NCI-H2081 (cell line): Measurements from ENCODE around the gene MKNK1.
"Not testable (repeated sequence)": the region's sequence is repeated elsewhere in the genome, so short reads cannot be mapped to it uniquely, and the experiment has no call there.

ENCODE experiments used
- DNase-seq, 2 experiments: peaks; one replicate each; lab custom pipeline; 2025; lab: John Stamatoyannopoulos, UW

Gene MKNK1

DNA sequence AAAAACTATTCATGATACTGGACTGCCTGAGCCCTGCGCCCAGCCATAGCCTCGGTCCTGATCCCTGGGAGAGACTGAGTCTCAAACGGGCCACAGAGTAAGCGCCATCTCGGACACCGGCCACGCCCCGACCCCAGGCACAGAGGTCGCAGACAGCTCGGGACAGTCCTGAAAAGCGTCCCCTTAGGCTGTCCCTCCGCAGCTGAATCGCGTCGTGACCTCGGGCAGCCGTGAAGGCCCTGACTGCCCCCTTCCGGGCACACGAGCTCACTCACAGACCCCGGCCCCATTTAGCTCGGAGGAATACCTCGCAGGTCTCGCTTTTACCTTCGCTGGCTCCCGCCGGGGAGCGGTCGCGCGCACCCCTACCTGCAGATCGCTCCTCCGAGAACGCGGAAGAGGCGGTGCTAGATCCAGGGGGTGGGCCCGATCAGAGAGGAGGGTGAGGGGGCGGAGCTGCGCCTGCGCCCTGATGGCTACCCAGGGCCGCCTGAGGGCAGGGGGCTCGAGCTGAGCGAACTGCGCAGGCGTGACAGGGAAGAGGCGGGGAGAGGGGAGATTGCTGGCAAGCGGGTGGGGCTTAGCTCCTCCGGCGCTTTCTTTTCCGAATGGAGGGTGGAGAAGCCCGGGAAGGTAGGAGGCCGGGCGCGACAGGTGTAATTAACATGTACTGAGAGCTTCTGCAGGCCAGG, at the start of gene MKNK1:
Gene MKNK1, minus strand, starts transcription at position 411 of the 692 bp plus-strand sequence. CDS start 20,941 bp downstream, outside the sequence.
- peak; percentile 94 to 97 for DNase-seq

DNA sequence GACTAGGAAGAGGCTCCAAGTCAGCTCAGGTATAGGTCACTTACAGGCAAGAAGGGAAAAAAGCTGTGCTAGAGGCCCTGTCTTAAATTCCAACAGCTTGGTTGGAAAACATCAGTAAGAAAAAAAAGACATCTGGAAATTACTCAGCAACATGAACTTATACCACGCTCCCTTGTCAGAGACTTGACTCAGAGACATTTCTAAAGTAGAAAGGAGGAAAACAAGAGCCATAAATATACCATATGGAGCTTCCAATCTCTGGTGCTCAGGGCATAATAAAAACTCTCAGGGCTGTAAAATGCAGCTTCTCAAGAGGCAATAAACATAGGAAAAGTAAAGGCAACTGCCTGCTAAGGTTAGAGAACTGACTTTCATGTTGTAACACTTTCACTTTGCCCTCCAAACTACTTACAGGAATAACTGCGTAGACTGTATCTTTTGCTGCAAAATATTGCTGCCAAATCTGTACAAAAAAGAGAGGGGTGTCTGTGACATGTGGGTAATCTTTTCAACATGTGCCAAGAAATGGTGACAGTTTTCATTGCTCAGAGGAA, 49.4 kb upstream of the MKNK1 start:
- no peak for DNase-seq

DNA sequence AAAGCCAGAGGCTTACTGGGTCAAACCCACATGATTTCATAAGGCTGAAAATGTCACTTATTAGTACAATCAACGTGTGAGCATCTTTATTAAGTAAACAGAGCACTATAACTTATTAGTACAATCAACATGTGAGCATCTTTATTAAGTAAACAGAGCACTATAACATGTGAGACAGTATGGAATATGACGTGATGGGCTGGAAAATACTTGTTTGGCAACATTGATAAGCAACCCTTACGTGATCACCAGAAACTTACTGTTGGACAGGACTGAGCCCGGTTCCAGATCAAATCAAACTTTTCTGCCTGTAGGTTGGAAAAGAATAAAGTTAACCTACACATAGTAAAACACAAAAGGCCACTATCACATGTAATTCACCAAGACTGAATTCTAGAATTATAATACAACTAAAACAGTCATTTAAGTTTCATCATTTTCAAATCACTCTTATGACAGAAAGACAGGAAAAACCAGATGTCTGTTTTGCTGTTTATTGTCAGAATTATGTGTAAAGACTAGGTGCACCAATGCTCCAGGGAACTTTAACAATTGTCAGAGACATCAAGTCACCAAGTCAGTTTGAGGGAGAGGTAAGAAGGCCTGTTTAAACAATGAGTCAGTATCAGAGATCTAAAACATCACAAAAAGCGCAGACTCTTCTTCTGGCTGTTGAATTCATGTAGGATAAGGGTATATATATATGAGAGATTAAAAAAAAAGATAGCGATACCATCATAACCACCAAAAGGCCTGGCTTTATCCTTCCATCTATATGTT, 48.4 kb upstream of the MKNK1 start:
- no peak for DNase-seq

DNA sequence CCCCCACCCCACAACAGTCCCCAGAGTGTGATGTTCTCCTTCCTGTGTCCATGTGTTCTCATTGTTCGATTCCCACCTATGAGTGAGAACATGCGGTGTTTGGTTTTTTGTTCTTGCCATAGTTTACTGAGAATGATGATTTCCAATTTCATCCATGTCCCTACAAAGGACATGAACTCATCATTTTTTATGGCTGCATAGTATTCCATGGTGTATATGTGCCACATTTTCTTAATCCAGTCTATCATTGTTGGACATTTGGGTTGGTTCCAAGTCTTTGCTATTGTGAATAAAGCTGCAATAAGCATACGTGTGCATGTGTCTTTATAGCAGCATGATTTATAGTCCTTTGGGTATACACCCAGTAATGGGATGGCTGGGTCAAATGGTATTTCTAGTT, 47.1 kb upstream of the MKNK1 start:
- not testable (repeated sequence) for DNase-seq

DNA sequence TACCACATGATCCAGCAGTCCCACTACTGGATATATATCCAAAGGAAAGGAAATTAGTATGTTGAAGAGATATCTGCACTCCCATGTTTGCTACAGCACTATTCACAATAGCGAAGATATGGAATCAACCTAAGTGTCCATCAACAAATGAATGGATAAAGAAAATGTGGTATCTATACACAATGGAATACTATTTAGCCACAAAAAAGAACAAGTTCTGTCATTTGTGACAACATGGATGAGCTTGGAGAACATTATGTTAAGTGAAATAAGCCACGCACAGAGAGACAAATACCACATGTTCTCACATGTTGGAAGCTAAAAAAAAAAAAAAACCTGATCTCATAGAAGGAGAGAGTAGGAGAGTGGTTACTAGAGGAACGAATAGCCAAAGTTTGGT, 46.4 kb upstream of the MKNK1 start:
- DNase-seq = no peak

DNA sequence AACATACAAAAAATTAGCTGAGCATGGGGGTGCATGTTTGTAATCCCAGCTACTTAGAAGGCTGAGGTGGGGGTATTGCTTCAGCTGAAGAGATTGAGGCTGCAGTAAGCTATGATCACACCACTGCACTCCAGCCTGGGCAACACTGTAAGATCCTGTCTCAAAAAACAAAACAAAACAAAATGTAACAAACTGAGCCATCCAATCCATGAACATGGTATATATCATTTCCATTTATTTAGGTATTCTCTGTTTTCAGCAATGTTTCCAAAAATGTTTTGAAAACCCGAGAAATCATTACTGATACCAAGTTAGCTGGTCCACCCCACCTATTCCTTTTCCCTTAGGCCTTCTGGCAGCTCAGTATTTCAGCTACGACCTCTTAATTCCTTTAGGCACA, 45.7 kb upstream of the MKNK1 start:
- DNase-seq = no peak

DNA sequence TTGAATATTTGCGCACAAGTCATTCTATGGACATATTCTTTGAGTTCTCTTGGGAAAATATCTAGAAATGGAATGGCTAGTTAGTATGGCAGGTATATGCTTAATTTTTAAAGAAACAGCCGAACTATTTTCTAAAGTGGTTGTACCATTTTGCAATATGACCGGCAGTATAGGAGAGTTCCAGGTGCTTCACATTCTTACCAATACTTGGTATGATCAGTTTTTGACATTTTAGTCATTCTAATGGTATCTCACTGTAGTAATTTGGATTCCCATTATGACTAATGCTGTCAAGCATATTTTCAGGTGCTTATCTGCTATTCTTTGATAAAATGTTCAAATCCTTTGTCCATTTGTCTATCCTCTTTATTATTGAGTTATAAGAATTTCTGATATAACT, 43.5 kb upstream of the MKNK1 start:
- no peak for DNase-seq

DNA sequence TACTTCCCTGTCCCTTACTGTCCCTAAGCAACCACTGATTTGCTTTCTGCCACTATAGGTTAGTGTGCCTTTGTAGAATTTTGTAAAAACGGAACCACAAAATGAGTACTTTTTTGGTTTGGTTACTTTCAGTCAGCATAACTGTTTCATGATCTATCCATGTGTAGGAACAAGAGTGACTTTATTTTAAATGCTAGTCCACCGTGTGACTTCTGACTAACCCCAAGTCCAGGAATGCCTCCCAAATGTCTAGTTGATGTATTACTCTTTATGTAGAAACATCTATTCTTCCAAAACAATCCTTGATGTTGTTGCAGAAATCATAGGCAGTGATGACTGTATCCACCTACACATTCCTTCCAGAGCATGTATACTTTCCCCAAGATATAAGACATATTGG, 42.8 kb upstream of the MKNK1 start:
- no peak for DNase-seq

DNA sequence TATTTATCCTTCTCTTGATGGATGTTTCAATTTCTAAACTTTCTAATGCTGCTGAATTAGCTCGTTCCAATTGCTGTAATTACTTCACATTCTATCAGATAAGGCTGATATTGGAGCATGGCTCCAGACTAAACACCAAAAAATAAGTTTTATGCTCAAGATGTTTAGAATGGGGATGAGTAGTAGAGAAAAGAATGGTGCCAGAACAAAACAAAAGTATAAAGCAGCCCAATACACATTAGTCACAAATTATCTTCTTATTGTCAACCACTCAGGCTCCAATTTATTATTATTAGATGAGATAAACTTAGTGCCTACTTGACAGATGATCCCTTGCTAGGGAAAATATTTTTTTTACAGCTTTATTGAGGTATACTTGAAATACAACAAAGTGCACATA, 42.3 kb upstream of the MKNK1 start:
- DNase-seq = no peak

DNA sequence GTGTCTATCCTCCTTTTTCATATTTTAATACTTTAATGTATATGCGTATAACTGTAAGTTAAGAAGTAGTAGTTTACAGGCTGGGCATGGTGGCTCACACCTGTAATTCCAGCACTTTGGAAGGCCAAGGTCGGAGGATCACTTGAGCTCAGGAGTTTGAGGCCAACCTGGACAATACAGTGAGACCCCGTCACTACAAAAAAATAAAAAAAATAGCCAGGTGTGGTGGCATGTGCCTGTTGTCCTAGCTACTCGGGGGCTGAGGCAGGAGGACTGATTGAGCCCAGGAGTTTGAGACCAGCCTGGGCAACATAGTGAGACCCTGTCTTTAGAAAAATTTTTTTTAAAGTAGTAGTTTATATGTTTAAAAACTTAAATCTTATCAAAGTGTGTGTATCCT, 41.7 kb upstream of the MKNK1 start:
- DNase-seq = no peak

DNA sequence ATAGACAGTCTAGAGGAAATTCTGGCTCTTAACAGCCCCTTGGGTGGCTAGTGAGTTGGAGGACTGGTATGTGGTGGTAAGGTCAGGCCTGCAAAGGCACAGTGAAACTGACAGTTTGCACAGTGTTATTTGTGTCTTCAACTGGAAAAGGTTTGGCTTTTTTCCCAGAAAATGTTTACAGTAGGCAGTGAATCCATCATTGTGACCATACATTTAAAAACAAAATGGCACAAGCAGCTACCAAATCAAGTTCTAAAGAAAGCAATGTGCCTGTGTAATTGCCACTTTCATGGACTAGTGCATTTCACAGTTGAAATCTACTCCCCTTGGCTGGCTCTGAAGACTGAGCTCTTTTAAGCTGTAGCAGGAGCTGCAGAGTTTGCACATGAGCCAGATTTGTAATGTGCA, 39.3 kb upstream of the MKNK1 start:
- DNase-seq = peak; percentile 91 to 98

DNA sequence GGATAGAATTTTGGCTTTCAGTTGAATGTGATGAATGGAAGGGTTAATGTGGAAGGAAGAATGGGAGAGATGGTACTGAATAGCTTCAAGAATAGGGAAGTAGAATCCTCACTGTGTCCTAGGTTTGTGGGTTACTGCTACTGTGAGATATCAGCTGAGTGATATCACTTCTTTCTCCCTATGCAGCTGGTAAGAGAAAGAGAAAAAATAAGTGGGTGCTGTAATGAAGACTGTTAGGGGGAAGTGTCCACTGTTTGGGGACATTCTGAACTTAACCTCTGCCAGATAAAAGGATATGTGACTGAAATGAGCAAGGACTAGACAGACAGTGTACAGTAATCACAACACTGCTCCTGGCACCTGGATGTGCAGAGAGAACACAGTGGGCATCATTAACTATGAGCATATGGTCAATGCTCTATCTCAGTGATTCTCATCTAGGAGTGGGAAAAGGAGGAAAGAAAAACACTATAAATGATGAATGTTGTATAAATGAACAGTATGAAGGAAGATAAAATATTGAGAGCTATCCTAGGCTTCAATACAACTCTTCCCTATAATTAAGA, 38.1 kb upstream of the MKNK1 start:
- no peak for DNase-seq

DNA sequence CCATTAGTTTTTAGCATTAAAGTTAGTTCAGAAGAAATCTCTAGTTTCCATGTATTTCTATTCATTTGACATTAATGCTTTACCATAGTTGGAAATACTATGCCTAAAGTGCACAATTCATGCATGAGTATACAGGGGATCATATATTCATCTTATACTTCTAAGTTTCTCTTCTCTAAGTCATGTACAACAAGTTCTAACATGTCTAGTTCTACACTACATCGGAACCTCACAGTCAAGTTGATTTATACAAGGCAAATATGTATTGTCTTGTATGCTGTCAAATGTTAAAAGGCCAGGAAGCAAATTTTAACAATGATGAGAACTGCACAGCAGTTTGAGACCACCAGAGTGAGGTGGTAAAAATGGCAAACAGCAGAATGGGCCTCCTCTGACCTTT, 35.5 kb upstream of the MKNK1 start:
- DNase-seq = no peak

DNA sequence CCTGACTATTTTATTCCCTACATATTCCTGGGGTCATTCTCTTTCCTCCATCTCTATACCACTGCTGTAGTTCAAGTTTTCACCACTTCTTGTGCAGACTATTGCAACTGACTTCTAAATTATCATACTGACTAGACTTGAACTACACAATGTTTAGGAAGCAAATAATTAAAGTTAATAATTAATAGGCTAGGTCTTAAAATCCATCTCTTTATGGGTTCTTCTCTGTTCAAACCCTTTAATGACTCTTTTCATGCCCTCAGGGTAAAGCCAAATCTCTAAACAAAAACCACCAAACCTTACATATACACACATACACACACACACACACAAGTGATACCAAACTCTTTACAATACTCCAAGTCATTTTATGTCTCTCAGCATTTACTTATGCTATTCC, 34.9 kb upstream of the MKNK1 start:
- no peak for DNase-seq

DNA sequence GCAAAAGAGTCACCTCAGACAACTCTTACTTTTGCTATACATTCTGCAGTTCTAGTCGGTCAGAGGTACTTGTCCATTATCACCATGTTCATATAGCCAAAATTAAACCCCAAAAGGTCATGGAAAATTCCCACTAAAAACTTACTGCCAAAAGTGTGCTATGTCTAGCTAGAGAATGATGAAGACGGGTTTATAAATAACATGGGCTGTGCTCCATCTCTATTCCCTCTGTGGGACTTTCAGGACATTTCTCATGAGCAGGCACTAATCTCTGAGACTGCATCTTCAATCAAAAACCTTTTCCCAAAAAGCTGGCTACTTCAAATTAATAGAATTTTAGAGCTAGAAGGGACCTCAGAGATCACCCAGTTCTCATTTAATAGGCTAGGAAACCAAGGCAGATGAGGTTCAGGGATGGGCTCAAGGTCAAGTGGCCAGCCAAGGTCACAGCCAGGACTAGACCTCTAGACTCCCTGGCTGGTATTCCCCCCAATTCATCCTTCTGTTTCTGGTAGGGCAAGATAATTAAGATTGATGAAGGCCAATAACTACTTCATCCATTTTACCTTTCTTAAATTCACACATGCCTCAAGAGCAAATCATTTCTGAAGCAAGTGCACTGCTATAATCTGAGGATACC, 33.5 kb upstream of the MKNK1 start:
- no peak for DNase-seq

DNA sequence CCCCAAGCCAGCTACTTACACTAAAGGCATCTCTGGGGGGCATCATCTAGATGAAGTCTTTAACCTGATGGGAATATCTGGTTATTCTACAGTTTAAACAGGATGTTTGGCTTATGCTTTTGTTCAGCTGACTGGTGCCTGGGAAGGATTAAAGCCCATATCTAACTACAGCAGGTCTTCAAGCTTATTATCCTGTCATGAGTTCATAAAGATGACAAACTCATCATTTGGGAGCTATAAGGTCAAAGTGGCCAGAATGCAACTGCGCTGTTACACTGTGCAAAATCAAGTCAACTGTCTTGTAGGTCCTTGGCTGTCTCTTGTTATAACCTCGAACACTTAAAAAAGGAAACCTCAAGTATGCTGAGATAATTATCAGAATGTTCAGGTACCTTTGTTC, 31.1 kb upstream of the MKNK1 start:
- DNase-seq = no peak

DNA sequence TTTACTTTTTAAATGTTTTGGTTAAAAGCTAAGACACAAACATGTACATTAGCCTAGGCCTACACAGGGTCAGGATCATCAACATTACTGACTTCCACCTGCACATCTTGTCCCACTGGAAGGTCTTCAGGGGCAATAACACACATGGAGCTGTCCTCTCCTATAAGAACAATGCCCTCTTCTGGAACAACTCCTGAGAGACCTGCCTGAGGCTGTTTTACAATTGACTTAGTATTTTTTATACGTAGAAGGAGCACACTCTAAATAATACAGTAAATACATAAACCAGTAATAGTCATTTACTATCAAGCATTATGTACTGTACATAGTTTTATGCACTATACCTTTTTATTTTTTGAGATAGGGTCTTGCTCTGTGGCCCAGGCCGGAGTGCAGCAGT, 26.7 kb upstream of the MKNK1 start:
- no peak for DNase-seq

DNA sequence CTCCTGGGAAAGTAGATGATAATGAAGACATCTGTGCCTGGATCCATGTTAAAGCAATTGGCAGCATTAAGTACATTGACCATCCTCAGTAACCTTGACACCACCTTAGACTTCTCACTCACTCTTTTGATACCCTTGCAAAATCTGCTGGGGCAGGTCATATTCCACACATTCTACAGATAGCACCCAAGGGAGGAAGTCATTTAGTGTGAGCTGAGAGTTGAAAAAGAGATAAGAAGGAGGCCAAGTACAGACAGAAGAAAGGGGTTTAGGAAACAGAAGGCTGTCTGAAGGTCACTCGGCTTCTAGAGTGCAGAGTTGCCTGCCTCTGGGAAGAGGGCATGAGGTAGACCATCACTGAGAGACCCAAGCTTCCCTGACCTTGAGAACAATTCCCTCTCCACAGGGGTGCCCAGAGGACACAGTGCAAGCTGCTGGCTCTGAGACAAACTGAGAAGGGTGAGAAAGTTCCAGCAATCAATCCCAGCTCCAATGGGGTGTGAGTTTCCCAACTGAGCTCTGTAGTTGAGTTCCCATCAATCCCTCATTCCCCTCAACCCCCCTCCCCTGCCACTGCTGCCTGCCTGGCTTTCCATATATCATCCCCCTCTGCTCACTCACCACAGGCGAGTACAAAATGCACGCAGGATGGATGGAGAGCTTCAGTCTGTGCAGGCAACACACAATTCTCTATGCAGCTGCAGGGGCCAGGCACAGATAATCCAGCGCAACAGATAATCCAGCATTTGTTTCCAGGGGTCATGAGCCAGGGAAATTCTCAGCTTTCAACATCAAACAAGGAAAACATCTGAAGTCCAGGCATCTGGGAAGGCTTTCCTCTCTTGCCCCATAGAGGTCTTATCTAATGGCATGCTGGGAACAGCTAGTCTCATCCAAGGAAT, 19.9 kb upstream of the MKNK1 start:
- DNase-seq = no peak

DNA sequence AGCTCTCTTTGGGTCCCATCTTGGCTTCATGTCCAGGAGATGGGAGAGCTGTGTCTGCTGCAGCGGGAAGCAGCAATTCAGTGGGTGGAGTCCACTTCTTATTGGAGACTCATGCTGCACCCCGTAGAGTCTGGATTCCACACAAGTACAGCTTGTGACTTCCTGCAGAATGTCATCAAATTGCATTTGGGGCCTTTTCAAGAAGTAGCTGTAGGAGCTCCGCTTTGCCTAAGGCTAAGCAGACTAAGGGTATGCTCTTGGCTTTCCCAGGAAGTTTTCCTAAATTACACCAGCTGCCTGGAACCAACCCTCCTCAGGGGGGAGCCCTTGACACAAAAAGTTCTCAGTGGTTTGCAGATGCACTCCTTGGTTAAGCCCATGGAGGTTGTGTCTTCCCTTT, 18.3 kb upstream of the MKNK1 start:
- peak; percentile 24 to 47 for DNase-seq

DNA sequence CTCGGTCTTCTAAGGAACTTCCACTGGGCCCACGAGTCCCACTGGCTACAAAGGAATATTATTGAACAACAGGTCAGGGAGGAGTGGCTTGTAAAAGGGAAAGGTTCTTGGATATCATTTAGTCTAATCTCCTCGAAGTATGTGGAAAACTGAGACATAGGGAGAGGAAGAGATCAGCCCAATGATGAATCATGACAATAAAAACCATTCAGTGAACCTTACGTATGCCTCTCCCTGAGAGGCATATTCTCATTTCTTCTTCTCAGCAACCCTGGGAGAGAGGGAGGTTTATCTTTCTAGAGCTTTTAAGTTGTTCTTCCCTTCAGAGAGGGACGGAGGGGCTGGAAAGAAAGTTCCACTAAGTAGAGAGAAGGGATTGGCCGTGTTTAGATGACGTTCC, 17.9 kb upstream of the MKNK1 start:
- DNase-seq = no peak

DNA sequence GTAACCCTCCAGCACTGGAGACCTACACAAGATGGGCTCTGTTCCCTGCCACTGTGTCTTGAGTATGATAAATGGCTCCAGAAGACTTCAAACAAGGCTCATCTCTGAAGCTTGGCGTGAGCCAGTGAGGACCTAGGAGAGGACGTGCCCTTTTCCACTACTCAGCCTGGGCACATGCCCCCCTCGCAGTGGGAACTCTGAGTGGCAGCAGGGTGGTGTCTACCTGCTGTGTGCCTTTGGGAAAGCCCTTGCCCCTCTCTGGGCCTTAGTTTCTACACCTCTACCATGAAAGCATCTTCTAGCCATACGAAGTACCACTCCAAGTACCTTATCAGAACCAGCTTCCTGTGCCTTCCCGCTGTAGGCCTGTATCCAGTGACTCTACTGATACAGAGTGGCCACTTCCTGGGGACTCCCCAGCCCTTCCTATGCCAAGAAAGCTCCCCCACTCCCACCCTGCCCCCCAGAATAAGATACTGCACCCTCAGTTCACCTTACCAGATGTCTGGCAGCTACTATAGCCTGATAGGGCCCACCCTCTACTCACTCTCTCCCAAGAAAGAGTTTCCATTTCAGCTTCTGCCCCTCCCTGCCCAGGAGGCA, 15.7 kb upstream of the MKNK1 start:
- DNase-seq = no peak
